ENCODE measurements around the gene GOLGA6A. TPM values are rescaled to one million over a fixed set of nuclear protein-coding genes. Genes with fewer than 3 reads are reported as not detected.
A peak's percentile ranks its signal among the peaks of the same experiment; 100 is the strongest.

GOLGA6A gene
- total and polyA plus RNA-seq, 2 experiments from 2014 or later: not detected

- DNase-seq: no peak
- Histone ChIP-seq H3K79me2 (ENCODE audit: insufficient read depth) (no peaks in the 10 kb centered on the region), H3K36me3 (ENCODE audit: low read depth) (peaks cover 7% of the 10 kb centered on the region; the same call in 1 of the 2 replicates), H3K27me3 (replicated peaks; ENCODE audit: insufficient read depth) (no peaks in the 10 kb centered on the region), H2AFZ (no peak overlapping the region), H3K9me3 (ENCODE audit: low read depth) (no peaks in the 10 kb centered on the region), H3K4me3 (no peak overlapping the region), H3K4me2 (ENCODE audit: unreplicated experiment) (no peak overlapping the region), H3K9ac (no peak overlapping the region), H3K27ac (peak overlapping the region; percentile 89), H3K9me2 (ENCODE audit: insufficient read depth) (no peaks in the 10 kb centered on the region), H3K4me1 (ENCODE audit: insufficient read depth) (peaks cover 36% of the 10 kb centered on the region), H3F3A (ENCODE audit: insufficient read depth) (peaks cover 36% of the 10 kb centered on the region), H4K20me1 (ENCODE audit: insufficient read depth) (no peaks in the 10 kb centered on the region)
- in situ Hi-C loops (cut with MboI): no loop called here
- TF ChIP-seq EZH2phosphoT487 (IDR thresholded peaks at IDR 0.05; ENCODE audit: insufficient read depth, low read depth) (no peak), EZH2 (IDR thresholded peaks at IDR 0.05; ENCODE audit: insufficient read depth, poor library complexity, severe bottlenecking) (no peak)
- WGBS, 2 experiments (ENCODE audit: low coverage in 1 of 2, low lambda C conversion rate in 2 of 2, missing lambda C conversion rate in 2 of 2): 83 to 87% methylated on average over 8 of the region's 8 CpGs
These were observed 40.4 kb downstream of the GOLGA6A start for GRCh38 chr15:74041777-74042435.

GRCh38 chr15:74041311-74041756 is 41.0 kb downstream of the GOLGA6A start:
- DNase-seq: peak; percentile 50
- Histone ChIP-seq H3K4me1 (ENCODE audit: insufficient read depth) (peaks cover 36% of the 10 kb centered on the region), H3K9ac (peak overlapping the region; percentile 41), H3K4me3 (no peak overlapping the region), H3K4me2 (ENCODE audit: unreplicated experiment) (peak overlapping the region; percentile 77), H3K36me3 (ENCODE audit: low read depth) (peaks cover 13% of the 10 kb centered on the region; the same call in 1 of the 2 replicates), H2AFZ (peak overlapping the region; percentile 58; the same call in 1 of the 2 replicates), H3K9me3 (ENCODE audit: low read depth) (no peaks in the 10 kb centered on the region), H4K20me1 (ENCODE audit: insufficient read depth) (no peaks in the 10 kb centered on the region), H3K27ac (peak overlapping the region; percentile 89), H3K9me2 (ENCODE audit: insufficient read depth) (no peaks in the 10 kb centered on the region), H3K79me2 (ENCODE audit: insufficient read depth) (no peaks in the 10 kb centered on the region), H3F3A (ENCODE audit: insufficient read depth) (peaks cover 39% of the 10 kb centered on the region), H3K27me3 (replicated peaks; ENCODE audit: insufficient read depth) (no peaks in the 10 kb centered on the region)
- 25 to 31% methylated on average over 10 of the region's 10 CpGs for WGBS, 2 experiments (ENCODE audit: low coverage in 1 of 2, low lambda C conversion rate in 2 of 2, missing lambda C conversion rate in 2 of 2)
- TF ChIP-seq EZH2phosphoT487 (IDR thresholded peaks at IDR 0.05; ENCODE audit: insufficient read depth, low read depth): no peak
- no peak for TF ChIP-seq EZH2 (IDR thresholded peaks at IDR 0.05; ENCODE audit: insufficient read depth, poor library complexity, severe bottlenecking)
- in situ Hi-C loops (cut with MboI): no loop called here

GRCh38 chr15:74040109-74040850 is 42.1 kb downstream of the GOLGA6A start:
- Histone ChIP-seq H3K9ac (peak overlapping the region; percentile 56), H3K79me2 (ENCODE audit: insufficient read depth) (no peaks in the 10 kb centered on the region), H3K4me2 (ENCODE audit: unreplicated experiment) (peak overlapping the region; percentile 77), H4K20me1 (ENCODE audit: insufficient read depth) (no peaks in the 10 kb centered on the region), H3K36me3 (ENCODE audit: low read depth) (peaks cover 14% of the 10 kb centered on the region; the same call in 1 of the 2 replicates), H3K27ac (peak overlapping the region; percentile 89), H3K9me3 (ENCODE audit: low read depth) (no peaks in the 10 kb centered on the region), H3F3A (ENCODE audit: insufficient read depth) (peaks cover 39% of the 10 kb centered on the region), H2AFZ (peak overlapping the region; percentile 58; the same call in 1 of the 2 replicates), H3K9me2 (ENCODE audit: insufficient read depth) (no peaks in the 10 kb centered on the region), H3K27me3 (replicated peaks; ENCODE audit: insufficient read depth) (no peaks in the 10 kb centered on the region), H3K4me3 (0 out of 2 replicates have a peak overlapping the region, but pooled peaks have one; percentile 18), H3K4me1 (ENCODE audit: insufficient read depth) (peaks cover 36% of the 10 kb centered on the region)
- in situ Hi-C loops (cut with MboI): no loop called here
- DNase-seq: peak; percentile 98
- 43 to 45% methylated on average over 7 of the region's 7 CpGs for WGBS, 2 experiments (ENCODE audit: low coverage in 1 of 2, low lambda C conversion rate in 2 of 2, missing lambda C conversion rate in 2 of 2)
- TF ChIP-seq EZH2 (IDR thresholded peaks at IDR 0.05; ENCODE audit: insufficient read depth, poor library complexity, severe bottlenecking) (no peak), EZH2phosphoT487 (IDR thresholded peaks at IDR 0.05; ENCODE audit: insufficient read depth, low read depth) (no peak)

GRCh38 chr15:74039656-74040010 is 42.7 kb downstream of the GOLGA6A start:
- no peaks in the 10 kb centered on the region for H3K27me3 ChIP-seq (replicated peaks; ENCODE audit: insufficient read depth)
- in situ Hi-C loops (cut with MboI): no loop called here
- H3K4me1 ChIP-seq (ENCODE audit: insufficient read depth): peaks cover 36% of the 10 kb centered on the region
- no peaks in the 10 kb centered on the region for H3K9me3 ChIP-seq (ENCODE audit: low read depth)
- H4K20me1 ChIP-seq (ENCODE audit: insufficient read depth): no peaks in the 10 kb centered on the region
- no peaks in the 10 kb centered on the region for H3K9me2 ChIP-seq (ENCODE audit: insufficient read depth)
- H3K4me3 ChIP-seq: no peak overlapping the region
- peaks cover 17% of the 10 kb centered on the region; the same call in 1 of the 2 replicates for H3K36me3 ChIP-seq (ENCODE audit: low read depth)
- no peaks in the 10 kb centered on the region for H3K79me2 ChIP-seq (ENCODE audit: insufficient read depth)
- TF ChIP-seq EZH2 (IDR thresholded peaks at IDR 0.05; ENCODE audit: insufficient read depth, poor library complexity, severe bottlenecking) (no peak), EZH2phosphoT487 (IDR thresholded peaks at IDR 0.05; ENCODE audit: insufficient read depth, low read depth) (no peak)
- peaks cover 39% of the 10 kb centered on the region for H3F3A ChIP-seq (ENCODE audit: insufficient read depth)
- H2AFZ ChIP-seq: no peak overlapping the region
- H3K9ac ChIP-seq: peak overlapping the region; percentile 56
- peak overlapping the region; percentile 63 for H3K4me2 ChIP-seq (ENCODE audit: unreplicated experiment)
- WGBS, 2 experiments (ENCODE audit: low coverage in 1 of 2, low lambda C conversion rate in 2 of 2, missing lambda C conversion rate in 2 of 2): 57 to 60% methylated on average over 5 of the region's 5 CpGs
- H3K27ac ChIP-seq: peak overlapping the region; percentile 89
- DNase-seq: no peak

All from GM23248 (cell line).